Measurements from ENCODE around the gene CEMIP.

The CEMIP gene

DNA sequence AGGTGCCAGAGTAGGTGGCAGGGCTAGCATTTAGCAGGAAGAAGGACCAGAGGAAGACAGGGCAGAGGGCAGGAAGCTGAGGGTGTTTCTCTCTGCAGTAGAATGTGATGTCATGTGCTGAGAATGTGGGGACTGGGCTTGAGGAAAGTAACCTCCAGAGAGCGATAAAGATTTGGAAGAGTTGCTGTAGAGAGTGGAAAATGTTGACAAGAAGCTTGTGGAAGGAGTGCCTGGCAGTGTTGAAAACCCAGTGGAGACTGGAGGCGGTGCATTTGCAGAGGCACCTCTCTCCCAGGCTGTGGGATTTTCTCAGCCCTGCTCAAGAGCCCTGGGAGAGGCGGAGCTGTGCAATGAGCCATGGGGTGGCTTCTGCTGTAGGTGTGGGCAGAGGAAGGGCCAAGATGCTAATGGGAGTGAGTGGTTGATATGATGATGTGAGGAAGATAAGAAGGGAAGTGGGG lies 155.6 kb downstream of the CEMIP start:
- POLR2A ChIA-PET, result no interaction called here
- CTCF ChIA-PET, result interaction anchor here (1.1 to 1.5 kb wide), 2 partner anchors 37 to 42 kb away, joined by 3 to 5 read pairs; no protein-coding TSS in a partner anchor
- TF ChIP-seq CTCF (IDR thresholded peaks at IDR 0.05; ENCODE audit: control extremely low read depth, extremely low read depth, low read depth, missing control alignments), result no peak
- DNase-seq (ENCODE audit: extremely low spot score), result no peak

DNA sequence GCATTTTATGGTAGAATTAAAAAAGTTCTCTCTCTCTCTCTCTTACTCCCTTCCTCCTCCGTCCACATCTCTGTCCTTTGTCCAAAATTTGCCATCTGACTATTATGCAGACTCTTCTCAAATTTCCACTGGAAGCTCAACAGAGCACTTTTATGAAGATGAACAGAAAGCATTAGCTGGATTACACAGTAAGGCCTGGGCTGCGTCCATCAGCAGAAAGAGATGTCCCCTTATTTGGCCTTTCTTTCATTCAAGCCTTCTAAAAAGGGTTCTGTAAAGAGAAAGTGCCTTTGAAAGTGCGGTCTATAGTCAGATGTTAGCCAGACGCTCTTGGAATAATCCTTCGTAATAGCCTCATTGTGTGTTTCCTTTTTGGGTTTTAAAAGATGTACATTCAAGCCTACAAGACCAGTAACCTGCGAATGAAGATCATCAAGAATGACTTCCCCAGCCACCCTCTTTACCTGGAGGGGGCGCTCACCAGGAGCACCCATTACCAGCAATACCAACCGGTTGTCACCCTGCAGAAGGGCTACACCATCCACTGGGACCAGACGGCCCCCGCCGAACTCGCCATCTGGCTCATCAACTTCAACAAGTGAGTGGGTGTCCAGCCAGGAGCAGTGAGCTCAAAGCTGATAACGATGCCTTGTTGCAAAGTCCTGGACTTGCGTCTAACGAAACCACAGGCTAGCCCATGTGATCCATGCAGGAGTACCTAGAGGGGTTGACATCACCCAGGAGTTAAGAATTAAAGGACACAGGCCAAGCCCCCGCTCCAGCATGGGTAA lies 157.3 kb downstream of the CEMIP start:
- POLR2A ChIA-PET, result no interaction called here
- CTCF ChIA-PET, result interaction anchor here (1.5 kb wide), 1 partner anchor 33 kb away, joined by 4 read pairs; no protein-coding TSS in a partner anchor

DNA sequence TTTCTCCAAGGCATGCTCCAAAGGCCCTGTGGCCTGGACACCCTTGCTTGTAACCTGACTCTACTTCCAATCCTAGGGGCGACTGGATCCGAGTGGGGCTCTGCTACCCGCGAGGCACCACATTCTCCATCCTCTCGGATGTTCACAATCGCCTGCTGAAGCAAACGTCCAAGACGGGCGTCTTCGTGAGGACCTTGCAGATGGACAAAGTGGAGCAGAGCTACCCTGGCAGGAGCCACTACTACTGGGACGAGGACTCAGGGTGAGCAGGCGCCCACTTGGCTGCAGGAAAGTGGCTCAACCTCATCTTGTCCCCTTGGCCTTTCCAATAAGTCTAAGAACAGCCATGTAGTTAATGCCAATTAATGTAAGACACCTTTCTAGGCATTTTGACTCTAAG lies 158.5 kb downstream of the CEMIP start:
- POLR2A ChIA-PET, result no interaction called here
- TF ChIP-seq CTCF (IDR thresholded peaks at IDR 0.05; ENCODE audit: control extremely low read depth, extremely low read depth, low read depth, missing control alignments), result no peak

More for the DNA sequence above, 157.3 kb downstream of the CEMIP start:
- TF ChIP-seq CTCF (IDR thresholded peaks at IDR 0.05; ENCODE audit: control extremely low read depth, extremely low read depth, low read depth, missing control alignments), result no peak
- no peak for DNase-seq (ENCODE audit: extremely low spot score)

DNA sequence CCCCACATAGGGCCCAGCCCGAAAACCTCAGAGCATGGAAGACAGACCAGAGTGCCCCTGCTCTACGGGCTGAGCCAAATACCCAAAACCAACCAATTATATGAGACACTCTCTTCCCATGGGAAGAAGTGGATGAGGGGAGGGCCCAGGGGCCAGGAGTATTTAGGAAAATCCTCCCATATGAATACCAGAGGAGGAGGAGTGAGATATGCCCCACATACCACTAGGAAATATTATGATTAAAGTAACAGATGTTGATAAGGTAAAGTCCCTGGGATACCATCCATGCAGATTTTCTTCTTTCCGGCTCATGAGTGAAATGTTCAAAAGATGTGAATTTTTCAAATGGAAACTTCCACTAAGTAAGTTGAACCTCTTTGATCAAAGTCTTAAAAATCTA lies 160.0 kb downstream of the CEMIP start:
- POLR2A ChIA-PET, result no interaction called here

More for the DNA sequence above, 158.5 kb downstream of the CEMIP start:
- CTCF ChIA-PET, result interaction anchor here (0.9 to 1.3 kb wide), 2 partner anchors 32 to 328 kb away, joined by 3 read pairs; no protein-coding TSS in a partner anchor
- DNase-seq (ENCODE audit: extremely low spot score), result no peak

GRCh38 chr15:80940331-80940730 lies 161.2 kb downstream of the CEMIP start:
- DNase-seq (ENCODE audit: extremely low spot score), result no peak
- ChIA-PET CTCF (interaction anchor here (0.8 to 1.9 kb wide), 4 partner anchors 29 to 1087 kb away, joined by 3 to 11 read pairs (median 3); no protein-coding TSS in a partner anchor), POLR2A (no interaction called here)
- TF ChIP-seq CTCF (IDR thresholded peaks at IDR 0.05; ENCODE audit: control extremely low read depth, extremely low read depth, low read depth, missing control alignments), result no peak

More for the DNA sequence above, 160.0 kb downstream of the CEMIP start:
- DNase-seq (ENCODE audit: extremely low spot score), result no peak
- no peak for TF ChIP-seq CTCF (IDR thresholded peaks at IDR 0.05; ENCODE audit: control extremely low read depth, extremely low read depth, low read depth, missing control alignments)
- CTCF ChIA-PET, result interaction anchor here (1.3 to 1.9 kb wide), 3 partner anchors 30 to 327 kb away, joined by 3 to 11 read pairs (median 4); no protein-coding TSS in a partner anchor

DNA sequence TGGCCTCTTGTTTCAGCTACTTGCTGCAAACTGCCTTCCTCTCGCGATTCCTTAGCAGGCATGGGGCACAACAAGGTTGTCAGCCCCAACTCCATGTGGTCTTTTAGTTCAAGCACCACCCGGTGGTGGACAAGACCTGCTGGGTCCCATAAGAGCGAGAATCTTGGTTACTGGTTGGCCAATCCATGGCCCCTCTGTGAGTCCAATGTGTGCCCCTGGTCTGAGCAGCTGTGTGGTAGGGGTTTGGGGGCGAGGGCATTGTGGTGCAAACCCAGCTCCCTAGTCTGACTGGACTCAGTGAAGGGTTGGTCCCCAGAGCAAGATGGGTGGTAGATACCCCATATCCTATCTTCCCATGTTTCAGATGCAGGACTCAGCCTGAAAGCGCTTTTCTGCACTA lies 161.7 kb downstream of the CEMIP start:
- no peak for TF ChIP-seq CTCF (IDR thresholded peaks at IDR 0.05; ENCODE audit: control extremely low read depth, extremely low read depth, low read depth, missing control alignments)
- DNase-seq (ENCODE audit: extremely low spot score), result no peak
- ChIA-PET CTCF (interaction anchor here (0.8 to 1.9 kb wide), 4 partner anchors 29 to 1087 kb away, joined by 3 to 11 read pairs (median 3); no protein-coding TSS in a partner anchor), POLR2A (no interaction called here)

Measured in GM10248 (cell line).